Right atrium auricular region (tissue), 2 donors: ENCODE measurements around the gene TRPC3. TPM values are rescaled to one million over a fixed set of nuclear protein-coding genes. Genes with fewer than 3 reads are reported as not detected.

Experiments
- DNase-seq: peaks from one replicate; pipeline ENCODE4 v3.0.0-alpha.2; 2019; ENCODE audit warnings: low spot score
- H3K27ac ChIP-seq, 2 donors: fragments of 200-600 bp; sonication (generic); 1 replicate in 1 of 2; 2 replicates in 1 of 2; pipeline ENCODE4 v1.5.1; 2016 to 2019
- H3K27me3 ChIP-seq, 2 donors: fragments of 200-600 bp; sonication (generic); one replicate each; pipeline versions ENCODE4 v1.5.1 to v1.6.0; 2017 to 2019
- H3K36me3 ChIP-seq: fragments of 200-600 bp; sonication (generic); one replicate; pipeline ENCODE4 v1.5.1; 2016
- H3K4me1 ChIP-seq, 2 donors: fragments of 200-600 bp; sonication (generic); one replicate each; pipeline versions ENCODE4 v1.5.1 to v1.6.0; 2017 to 2019
- H3K4me3 ChIP-seq, 2 donors: fragments of 200-600 bp; sonication (generic); 1 replicate in 1 of 2; 2 replicates in 1 of 2; pipeline ENCODE4 v1.5.1; 2017 to 2019; ENCODE audit warnings: mild to moderate bottlenecking in 1 of 2, moderate library complexity in 1 of 2
- H3K9me3 ChIP-seq, 2 donors: fragments of 200-600 bp; sonication (generic); one replicate each; pipeline ENCODE4 v1.5.1; 2019
- total RNA-seq, 2 donors: library from RNA; depleted of rRNA; stranded (reverse); fragments of >200 nt; gene quantifications; one replicate each; pipeline ENCODE4 v1.1.0, GENCODE V29; 2016
- TF ChIP-seq, protein P1 (sequence below), 2 donors: fragments of 200-600 bp; sonication (generic); IDR thresholded peaks; one replicate each; pipeline ENCODE4 v1.5.1; 2019; ENCODE audit warnings: antibody characterized with exemption in 2 of 2

TRPC3 gene
- total RNA-seq, 2 donors from 2014 or later = 0.15 to 0.63 TPM

GRCh38 chr4:121990489-121990888 is 38.6 kb upstream of the TRPC3 start:
- Histone ChIP-seq H3K36me3 (no peaks in the 10 kb centered on the region), H3K27me3 (no peaks in the 10 kb centered on the region), H3K4me3 (no peak overlapping the region), H3K9me3 (no peaks in the 10 kb centered on the region), H3K4me1 (no peaks in the 10 kb centered on the region), H3K27ac (no peak overlapping the region)
- TF ChIP-seq, protein P1, sequence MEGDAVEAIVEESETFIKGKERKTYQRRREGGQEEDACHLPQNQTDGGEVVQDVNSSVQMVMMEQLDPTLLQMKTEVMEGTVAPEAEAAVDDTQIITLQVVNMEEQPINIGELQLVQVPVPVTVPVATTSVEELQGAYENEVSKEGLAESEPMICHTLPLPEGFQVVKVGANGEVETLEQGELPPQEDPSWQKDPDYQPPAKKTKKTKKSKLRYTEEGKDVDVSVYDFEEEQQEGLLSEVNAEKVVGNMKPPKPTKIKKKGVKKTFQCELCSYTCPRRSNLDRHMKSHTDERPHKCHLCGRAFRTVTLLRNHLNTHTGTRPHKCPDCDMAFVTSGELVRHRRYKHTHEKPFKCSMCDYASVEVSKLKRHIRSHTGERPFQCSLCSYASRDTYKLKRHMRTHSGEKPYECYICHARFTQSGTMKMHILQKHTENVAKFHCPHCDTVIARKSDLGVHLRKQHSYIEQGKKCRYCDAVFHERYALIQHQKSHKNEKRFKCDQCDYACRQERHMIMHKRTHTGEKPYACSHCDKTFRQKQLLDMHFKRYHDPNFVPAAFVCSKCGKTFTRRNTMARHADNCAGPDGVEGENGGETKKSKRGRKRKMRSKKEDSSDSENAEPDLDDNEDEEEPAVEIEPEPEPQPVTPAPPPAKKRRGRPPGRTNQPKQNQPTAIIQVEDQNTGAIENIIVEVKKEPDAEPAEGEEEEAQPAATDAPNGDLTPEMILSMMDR (IDR thresholded peaks at IDR 0.05) = no peak
- no peak for DNase-seq

DNA sequence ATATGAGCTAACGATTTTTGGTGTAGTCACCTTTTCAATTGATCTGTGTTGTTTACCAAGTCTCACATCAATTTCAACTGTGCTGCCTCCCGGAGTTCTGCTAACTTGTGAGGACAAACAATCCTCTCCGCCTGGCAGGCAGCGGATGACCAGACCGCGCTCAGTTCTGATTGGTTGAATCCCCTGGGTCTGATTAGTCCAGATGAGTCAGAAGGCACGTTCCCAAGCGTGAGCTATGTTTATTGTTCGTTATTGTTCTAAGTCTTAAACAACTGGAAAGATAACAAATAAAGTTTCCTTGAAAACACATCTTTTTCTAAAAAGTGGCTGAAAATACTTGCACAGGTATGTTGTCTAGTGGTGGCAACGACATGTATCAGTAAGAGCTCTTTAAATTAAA is 37.9 kb upstream of the TRPC3 start:
- H3K9me3 ChIP-seq = no peaks in the 10 kb centered on the region
- no peak overlapping the region for H3K27ac ChIP-seq
- H3K36me3 ChIP-seq = no peaks in the 10 kb centered on the region
- H3K27me3 ChIP-seq = no peaks in the 10 kb centered on the region
- no peaks in the 10 kb centered on the region for H3K4me1 ChIP-seq
- no peak overlapping the region for H3K4me3 ChIP-seq
- no peak for DNase-seq
- TF ChIP-seq, protein P1 (IDR thresholded peaks at IDR 0.05) = no peak

DNA sequence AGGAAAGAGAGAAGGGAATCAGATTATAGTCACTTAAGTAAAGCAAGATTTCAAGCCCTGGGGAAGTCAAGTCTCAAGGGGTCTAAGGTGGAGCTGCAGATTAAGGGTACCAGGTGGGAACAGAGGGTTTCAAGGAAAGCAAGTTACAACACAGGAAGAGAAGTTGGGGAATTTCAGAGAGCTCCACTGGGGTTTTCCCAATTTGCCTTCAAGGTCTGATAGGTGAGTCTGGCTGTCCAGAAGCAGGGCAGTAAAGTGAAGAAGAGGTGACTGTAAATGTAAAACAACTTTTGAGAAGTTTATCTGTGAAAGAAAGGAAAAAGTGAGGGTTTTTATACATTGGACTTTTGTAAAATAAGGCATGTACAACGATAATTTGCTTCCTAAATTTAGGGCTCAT is 37.1 kb upstream of the TRPC3 start:
- no peaks in the 10 kb centered on the region for H3K9me3 ChIP-seq

DNA sequence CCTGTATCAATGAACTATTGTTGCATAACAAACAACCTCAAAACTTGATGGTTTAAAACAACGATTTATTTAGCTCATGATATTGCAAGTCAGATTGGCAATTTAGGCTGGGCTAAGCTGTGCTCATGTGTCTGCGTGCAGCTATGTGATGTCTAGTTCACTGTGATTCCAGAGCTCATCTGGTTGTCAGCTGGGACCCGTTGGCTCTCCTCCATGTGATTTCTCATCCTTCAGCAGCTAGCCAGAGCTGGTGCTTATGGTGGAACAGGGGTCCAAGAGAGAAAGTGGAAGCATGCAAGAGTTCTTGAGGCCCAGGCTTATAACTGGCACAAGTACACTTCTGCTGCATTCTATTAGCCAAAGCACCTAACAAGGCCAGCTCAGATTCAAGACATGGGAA is 28.8 kb upstream of the TRPC3 start:
- no peaks in the 10 kb centered on the region for H3K27me3 ChIP-seq
- TF ChIP-seq, protein P1 (IDR thresholded peaks at IDR 0.05) = no peak
- H3K9me3 ChIP-seq = no peaks in the 10 kb centered on the region
- H3K4me3 ChIP-seq = no peak overlapping the region
- no peaks in the 10 kb centered on the region for H3K4me1 ChIP-seq
- no peak for DNase-seq
- no peaks in the 10 kb centered on the region for H3K36me3 ChIP-seq
- H3K27ac ChIP-seq = no peak overlapping the region

More for the DNA sequence above, 37.1 kb upstream of the TRPC3 start:
- no peak for DNase-seq
- Histone ChIP-seq H3K27ac (no peak overlapping the region), H3K36me3 (no peaks in the 10 kb centered on the region), H3K4me3 (no peak overlapping the region), H3K27me3 (no peaks in the 10 kb centered on the region), H3K4me1 (no peaks in the 10 kb centered on the region)
- TF ChIP-seq, protein P1 (IDR thresholded peaks at IDR 0.05) = no peak

DNA sequence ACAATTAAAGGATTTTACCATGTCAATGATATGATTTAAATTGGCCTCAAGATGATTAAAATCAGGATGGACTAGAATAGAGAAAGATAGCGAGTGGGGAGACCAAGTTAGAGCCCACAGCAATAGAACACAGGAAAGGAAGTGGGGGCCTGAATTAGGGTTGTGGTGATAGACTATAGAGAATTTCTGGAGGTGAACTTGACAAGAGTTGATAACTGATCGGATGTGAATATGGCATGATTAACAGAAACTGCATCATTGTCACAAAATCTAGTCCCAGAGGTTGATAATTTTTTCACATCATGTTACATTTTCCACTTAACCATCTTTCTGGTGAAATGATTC is 26.3 kb upstream of the TRPC3 start:
- H3K4me1 ChIP-seq = no peaks in the 10 kb centered on the region
- no peaks in the 10 kb centered on the region for H3K36me3 ChIP-seq
- no peak overlapping the region for H3K4me3 ChIP-seq
- TF ChIP-seq, protein P1 (IDR thresholded peaks at IDR 0.05) = no peak
- no peak overlapping the region for H3K27ac ChIP-seq
- no peaks in the 10 kb centered on the region for H3K27me3 ChIP-seq
- H3K9me3 ChIP-seq = no peaks in the 10 kb centered on the region
- DNase-seq = no peak
